ENCODE results near the gene SLC2A4.
A peak's percentile ranks its signal among the peaks of the same experiment; 100 is the strongest.

The SLC2A4 gene

GRCh38 chr17:7262192-7262934, 19.2 kb upstream of the SLC2A4 start, which contains the start of gene CLDN7:
CLDN7 (minus strand) TSS chr17:7262478; CDS start chr17:7262043, 435 bp downstream.
- Histone ChIP-seq H3K4me3 (ENCODE audit: low read length) (peak within 1 kb of the TSS; percentile 57), H3K27ac (ENCODE audit: low read depth, low read length) (no peak within 1 kb of the TSS), H3K36me3 (ENCODE audit: control insufficient read depth, insufficient read depth, low read length) (peaks cover 7% of the 10 kb centered on the region), H3K4me1 (ENCODE audit: control insufficient read depth, insufficient read depth, low read length) (no peaks in the 10 kb centered on the region), H3K27me3 (ENCODE audit: control insufficient read depth, insufficient read depth, low read length) (peaks cover 12% of the 10 kb centered on the region), H3K9ac (ENCODE audit: low read length) (peak within 1 kb of the TSS; percentile 84)

GRCh38 chr17:7262935-7263800, 18.4 kb upstream of the SLC2A4 start:
- Histone ChIP-seq H3K4me3 (ENCODE audit: low read length) (peak overlapping the region; percentile 55), H3K36me3 (ENCODE audit: control insufficient read depth, insufficient read depth, low read length) (peaks cover 5% of the 10 kb centered on the region), H3K9ac (ENCODE audit: low read length) (peak overlapping the region; percentile 84), H3K27ac (ENCODE audit: low read depth, low read length) (no peak overlapping the region), H3K27me3 (ENCODE audit: control insufficient read depth, insufficient read depth, low read length) (peaks cover 12% of the 10 kb centered on the region), H3K4me1 (ENCODE audit: control insufficient read depth, insufficient read depth, low read length) (no peaks in the 10 kb centered on the region)

GRCh38 chr17:7263801-7264078, 17.8 kb upstream of the SLC2A4 start:
- peaks cover 2% of the 10 kb centered on the region for H3K36me3 ChIP-seq (ENCODE audit: control insufficient read depth, insufficient read depth, low read length)
- no peaks in the 10 kb centered on the region for H3K4me1 ChIP-seq (ENCODE audit: control insufficient read depth, insufficient read depth, low read length)
- H3K27ac ChIP-seq (ENCODE audit: low read depth, low read length): no peak overlapping the region
- H3K4me3 ChIP-seq (ENCODE audit: low read length): peak overlapping the region; percentile 55
- no peak overlapping the region for H3K9ac ChIP-seq (ENCODE audit: low read length)
- peaks cover 12% of the 10 kb centered on the region for H3K27me3 ChIP-seq (ENCODE audit: control insufficient read depth, insufficient read depth, low read length)

GRCh38 chr17:7266784-7267183, 14.7 kb upstream of the SLC2A4 start:
- Histone ChIP-seq H3K4me1 (ENCODE audit: control insufficient read depth, insufficient read depth, low read length) (no peaks in the 10 kb centered on the region), H3K4me3 (ENCODE audit: low read length) (no peak overlapping the region), H3K27me3 (ENCODE audit: control insufficient read depth, insufficient read depth, low read length) (peaks cover 9% of the 10 kb centered on the region), H3K36me3 (ENCODE audit: control insufficient read depth, insufficient read depth, low read length) (no peaks in the 10 kb centered on the region), H3K27ac (ENCODE audit: low read depth, low read length) (no peak overlapping the region), H3K9ac (ENCODE audit: low read length) (no peak overlapping the region)

GRCh38 chr17:7279448-7279847, 2.1 kb upstream of the SLC2A4 start:
- Histone ChIP-seq H3K36me3 (ENCODE audit: control insufficient read depth, insufficient read depth, low read length) (peaks cover 2% of the 10 kb centered on the region), H3K4me3 (ENCODE audit: low read length) (no peak overlapping the region), H3K27ac (ENCODE audit: low read depth, low read length) (no peak overlapping the region), H3K9ac (ENCODE audit: low read length) (no peak overlapping the region), H3K27me3 (ENCODE audit: control insufficient read depth, insufficient read depth, low read length) (no peaks in the 10 kb centered on the region), H3K4me1 (ENCODE audit: control insufficient read depth, insufficient read depth, low read length) (peaks cover 15% of the 10 kb centered on the region)

GRCh38 chr17:7280519-7281073, 922 bp upstream of the SLC2A4 start:
- Histone ChIP-seq H3K4me1 (ENCODE audit: control insufficient read depth, insufficient read depth, low read length) (peaks cover 15% of the 10 kb centered on the region), H3K9ac (ENCODE audit: low read length) (peak overlapping the region; percentile 6), H3K27me3 (ENCODE audit: control insufficient read depth, insufficient read depth, low read length) (no peaks in the 10 kb centered on the region), H3K27ac (ENCODE audit: low read depth, low read length) (peak overlapping the region; percentile 81), H3K36me3 (ENCODE audit: control insufficient read depth, insufficient read depth, low read length) (peaks cover 6% of the 10 kb centered on the region), H3K4me3 (ENCODE audit: low read length) (peak overlapping the region; percentile 69)

- Histone ChIP-seq H3K4me3 (ENCODE audit: low read length) (peak overlapping the region; percentile 57), H3K27me3 (ENCODE audit: control insufficient read depth, insufficient read depth, low read length) (no peaks in the 10 kb centered on the region), H3K9ac (ENCODE audit: low read length) (peak overlapping the region; percentile 46), H3K27ac (ENCODE audit: low read depth, low read length) (peak overlapping the region; percentile 94), H3K4me1 (ENCODE audit: control insufficient read depth, insufficient read depth, low read length) (peaks cover 15% of the 10 kb centered on the region), H3K36me3 (ENCODE audit: control insufficient read depth, insufficient read depth, low read length) (peaks cover 6% of the 10 kb centered on the region)
Observed at GRCh38 chr17:7281953-7282751, 634 bp downstream of the SLC2A4 start.

GRCh38 chr17:7282752-7283321, 1.3 kb downstream of the SLC2A4 start:
- H3K4me3 ChIP-seq (ENCODE audit: low read length): peak overlapping the region; percentile 57
- peak overlapping the region; percentile 46 for H3K9ac ChIP-seq (ENCODE audit: low read length)
- H3K27me3 ChIP-seq (ENCODE audit: control insufficient read depth, insufficient read depth, low read length): no peaks in the 10 kb centered on the region
- H3K36me3 ChIP-seq (ENCODE audit: control insufficient read depth, insufficient read depth, low read length): peaks cover 8% of the 10 kb centered on the region
- peaks cover 15% of the 10 kb centered on the region for H3K4me1 ChIP-seq (ENCODE audit: control insufficient read depth, insufficient read depth, low read length)
- peak overlapping the region; percentile 94 for H3K27ac ChIP-seq (ENCODE audit: low read depth, low read length)

- Histone ChIP-seq H3K27me3 (ENCODE audit: control insufficient read depth, insufficient read depth, low read length) (no peaks in the 10 kb centered on the region), H3K4me3 (ENCODE audit: low read length) (peak overlapping the region; percentile 57), H3K27ac (ENCODE audit: low read depth, low read length) (peak overlapping the region; percentile 94), H3K36me3 (ENCODE audit: control insufficient read depth, insufficient read depth, low read length) (peaks cover 8% of the 10 kb centered on the region), H3K4me1 (ENCODE audit: control insufficient read depth, insufficient read depth, low read length) (peaks cover 15% of the 10 kb centered on the region), H3K9ac (ENCODE audit: low read length) (no peak overlapping the region)
Observed at GRCh38 chr17:7283471-7284216, 2.1 kb downstream of the SLC2A4 start.

GRCh38 chr17:7284911-7285310, 3.4 kb downstream of the SLC2A4 start:
- H3K9ac ChIP-seq (ENCODE audit: low read length): no peak overlapping the region
- H3K27me3 ChIP-seq (ENCODE audit: control insufficient read depth, insufficient read depth, low read length): no peaks in the 10 kb centered on the region
- no peak overlapping the region for H3K4me3 ChIP-seq (ENCODE audit: low read length)
- H3K36me3 ChIP-seq (ENCODE audit: control insufficient read depth, insufficient read depth, low read length): peaks cover 8% of the 10 kb centered on the region
- H3K4me1 ChIP-seq (ENCODE audit: control insufficient read depth, insufficient read depth, low read length): peaks cover 15% of the 10 kb centered on the region
- no peak overlapping the region for H3K27ac ChIP-seq (ENCODE audit: low read depth, low read length)

GRCh38 chr17:7285679-7286078, 4.2 kb downstream of the SLC2A4 start:
- Histone ChIP-seq H3K4me3 (ENCODE audit: low read length) (no peak overlapping the region), H3K36me3 (ENCODE audit: control insufficient read depth, insufficient read depth, low read length) (peaks cover 8% of the 10 kb centered on the region), H3K9ac (ENCODE audit: low read length) (no peak overlapping the region), H3K27me3 (ENCODE audit: control insufficient read depth, insufficient read depth, low read length) (no peaks in the 10 kb centered on the region), H3K4me1 (ENCODE audit: control insufficient read depth, insufficient read depth, low read length) (peaks cover 14% of the 10 kb centered on the region), H3K27ac (ENCODE audit: low read depth, low read length) (no peak overlapping the region)

Data from rectal smooth muscle tissue (tissue), 1 donor.